SK-N-SH treated with all-trans-retinoic acid at 6 μM for 48 hours (cell line): ENCODE data around the gene PSAT1.

ENCODE experiments used
- ARNTL ChIP-seq: fragments of 450-650 bp; formaldehyde crosslinking; IDR thresholded peaks from 2 replicates; pipeline ENCODE4 v1.5.0; 2020; ENCODE audit warnings: low read depth, mild to moderate bottlenecking, moderate library complexity, borderline replicate concordance
- BACH2 ChIP-seq: fragments of 250-450 bp; sonication (Bioruptor Pico); IDR thresholded peaks from 2 replicates; pipeline ENCODE4 v1.9.0; 2021; ENCODE audit warnings: mild to moderate bottlenecking, borderline replicate concordance
- CSDC2 ChIP-seq: fragments of 250-450 bp; sonication (Bioruptor Pico); IDR thresholded peaks from 2 replicates; pipeline ENCODE4 v1.5.0; 2020; ENCODE audit warnings: mild to moderate bottlenecking, moderate library complexity
- OSR1 ChIP-seq: fragments of 250-450 bp; sonication (Bioruptor Pico); IDR thresholded peaks from 2 replicates; pipeline ENCODE4 v1.8.0; 2022; ENCODE audit warnings: moderate library complexity, mild to moderate bottlenecking, inconsistent platforms
- PATZ1 ChIP-seq: fragments of 250-450 bp; sonication (Bioruptor Pico); IDR thresholded peaks from 2 replicates; pipeline ENCODE4 v1.8.0; 2020; ENCODE audit warnings: mild to moderate bottlenecking, moderate library complexity, borderline replicate concordance
- POU6F1 ChIP-seq: fragments of 250-450 bp; sonication (Bioruptor Pico); IDR thresholded peaks from 2 replicates; pipeline ENCODE4 v1.8.0; 2021; ENCODE audit warnings: low read depth, mild to moderate bottlenecking, moderate library complexity, borderline replicate concordance
- PPARA ChIP-seq: fragments of 250-450 bp; sonication (Bioruptor Pico); IDR thresholded peaks from 2 replicates; pipeline ENCODE4 v1.5.0; 2020; ENCODE audit warnings: mild to moderate bottlenecking, borderline replicate concordance
- TOX ChIP-seq: fragments of 250-450 bp; sonication (Bioruptor Pico); IDR thresholded peaks from 2 replicates; pipeline ENCODE4 v1.8.0; 2021; ENCODE audit warnings: mild to moderate bottlenecking, moderate library complexity, borderline replicate concordance
- TSHZ2 ChIP-seq: fragments of 250-450 bp; sonication (Bioruptor Pico); IDR thresholded peaks from 2 replicates; pipeline ENCODE4 v1.5.0; 2020; ENCODE audit warnings: mild to moderate bottlenecking, moderate library complexity
- ZNF70 ChIP-seq: fragments of 450-650 bp; formaldehyde crosslinking; IDR thresholded peaks from 2 replicates; pipeline ENCODE4 v1.5.0; 2020; ENCODE audit warnings: mild to moderate bottlenecking, moderate library complexity

- TF ChIP-seq CSDC2 (CRISPR knock-in tag): no peak
- no peak for TF ChIP-seq TOX
- TF ChIP-seq OSR1 (CRISPR knock-in tag): no peak
- TF ChIP-seq ZNF70 (CRISPR knock-in tag): no peak
- TF ChIP-seq PPARA (CRISPR knock-in tag): no peak
- TF ChIP-seq ARNTL (CRISPR knock-in tag): no peak
- no peak for TF ChIP-seq BACH2
- no peak for TF ChIP-seq TSHZ2 (CRISPR knock-in tag)
- no peak for TF ChIP-seq PATZ1 (CRISPR knock-in tag)
- TF ChIP-seq POU6F1 (CRISPR knock-in tag): no peak
Measured at GRCh38 chr9:78326564-78326963, 29.6 kb downstream of the PSAT1 start.
